Measurements from ENCODE around the gene ZNF213.
"Not testable (repeated sequence)": the region's sequence is repeated elsewhere in the genome, so short reads cannot be mapped to it uniquely, and the experiment has no call there.

Gene ZNF213

GRCh38 chr16:3148256-3149192 lies 13.7 kb downstream of the ZNF213 start:
- DNase-seq, result no peak

GRCh38 chr16:3149193-3149530 lies 14.3 kb downstream of the ZNF213 start:
- no peak for DNase-seq

DNA sequence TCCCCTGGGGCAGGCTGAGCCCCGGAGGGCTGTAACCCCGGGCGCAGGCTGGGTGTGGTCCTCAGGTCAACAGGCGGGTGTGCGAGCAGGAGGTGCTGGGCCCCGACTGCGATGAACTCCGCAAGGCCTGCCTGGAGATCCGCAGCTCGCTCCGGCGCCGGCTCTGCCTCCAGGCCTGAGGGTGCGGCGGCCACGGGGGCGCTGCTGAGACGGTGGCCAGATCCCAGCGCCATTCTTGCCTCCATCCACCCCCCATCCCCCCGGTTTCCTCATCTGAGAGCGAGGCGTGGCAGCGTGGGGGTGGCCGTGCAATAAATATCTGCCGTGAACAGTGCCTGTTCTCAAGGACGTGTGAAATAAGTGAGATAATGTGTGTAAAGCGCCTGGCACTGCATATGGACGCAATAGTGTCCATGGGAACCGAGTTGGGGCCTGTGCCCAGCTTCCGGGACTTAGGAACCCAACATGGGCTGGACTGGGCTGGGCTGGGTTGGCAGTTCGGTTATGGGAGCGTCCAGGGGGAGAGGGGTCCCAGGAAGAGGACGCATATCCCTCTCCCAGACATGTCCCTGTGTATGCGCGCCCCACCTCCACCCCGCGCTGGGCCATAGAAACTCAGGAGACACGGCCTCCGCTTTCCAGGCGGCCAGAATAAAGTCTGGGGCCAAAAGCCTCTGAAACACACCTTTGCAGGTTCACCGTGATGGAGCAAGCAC lies 15.0 kb downstream of the ZNF213 start:
- DNase-seq, result peak; percentile 43 to 44

- peak; percentile 96 to 100 for DNase-seq
Measured at GRCh38 chr16:3150346-3151218, 15.8 kb downstream of the ZNF213 start.

- DNase-seq, result no peak
Measured at GRCh38 chr16:3152027-3152276, 17.1 kb downstream of the ZNF213 start.

DNA sequence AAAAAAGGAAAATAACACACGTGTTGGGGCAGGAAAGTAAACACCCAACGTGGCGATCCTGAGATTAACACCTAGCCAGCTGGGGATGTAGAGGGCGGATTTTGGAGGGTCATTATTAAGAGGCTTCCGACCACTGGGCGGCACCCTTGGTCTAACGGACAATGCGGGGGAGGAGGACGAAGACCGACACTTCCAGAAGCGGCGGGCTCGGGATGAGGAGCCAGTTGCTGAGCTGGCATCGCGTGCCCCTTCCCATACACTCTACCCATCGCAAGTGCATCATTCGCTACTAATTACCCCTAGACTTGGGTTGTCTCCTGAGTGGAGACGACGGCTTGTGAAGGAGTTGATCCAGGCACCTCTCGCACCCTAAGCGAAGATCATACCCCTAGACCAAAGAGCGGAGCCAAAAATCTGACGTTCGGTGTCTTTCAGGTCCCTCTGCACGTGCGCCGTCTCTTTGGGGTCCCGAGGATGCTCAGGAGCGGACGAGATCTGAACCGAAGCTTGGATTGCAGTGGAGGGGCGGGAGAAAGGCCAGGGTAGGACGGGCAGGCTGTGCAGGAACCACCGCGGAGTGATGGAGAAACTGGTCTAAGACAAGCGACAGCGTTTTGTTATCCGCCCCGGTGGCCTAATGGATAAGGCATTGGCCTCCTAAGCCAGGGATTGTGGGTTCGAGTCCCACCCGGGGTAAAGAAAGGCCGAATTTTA lies 17.6 kb downstream of the ZNF213 start:
- DNase-seq, result peak; percentile 70 to 84

GRCh38 chr16:3152991-3153368 lies 18.2 kb downstream of the ZNF213 start:
- no peak for DNase-seq

- DNase-seq, result no peak
Measured at GRCh38 chr16:3155181-3155580, 20.4 kb downstream of the ZNF213 start.

- DNase-seq, result no peak
Measured at GRCh38 chr16:3155972-3156371, 21.1 kb downstream of the ZNF213 start.

GRCh38 chr16:3157229-3158025 lies 22.6 kb downstream of the ZNF213 start:
- DNase-seq, result peak; percentile 37 to 52

- DNase-seq, result no peak
Measured at GRCh38 chr16:3158026-3158509, 23.2 kb downstream of the ZNF213 start.

- peak; percentile 96 for DNase-seq
Measured at GRCh38 chr16:3158510-3159314, 23.9 kb downstream of the ZNF213 start.

DNA sequence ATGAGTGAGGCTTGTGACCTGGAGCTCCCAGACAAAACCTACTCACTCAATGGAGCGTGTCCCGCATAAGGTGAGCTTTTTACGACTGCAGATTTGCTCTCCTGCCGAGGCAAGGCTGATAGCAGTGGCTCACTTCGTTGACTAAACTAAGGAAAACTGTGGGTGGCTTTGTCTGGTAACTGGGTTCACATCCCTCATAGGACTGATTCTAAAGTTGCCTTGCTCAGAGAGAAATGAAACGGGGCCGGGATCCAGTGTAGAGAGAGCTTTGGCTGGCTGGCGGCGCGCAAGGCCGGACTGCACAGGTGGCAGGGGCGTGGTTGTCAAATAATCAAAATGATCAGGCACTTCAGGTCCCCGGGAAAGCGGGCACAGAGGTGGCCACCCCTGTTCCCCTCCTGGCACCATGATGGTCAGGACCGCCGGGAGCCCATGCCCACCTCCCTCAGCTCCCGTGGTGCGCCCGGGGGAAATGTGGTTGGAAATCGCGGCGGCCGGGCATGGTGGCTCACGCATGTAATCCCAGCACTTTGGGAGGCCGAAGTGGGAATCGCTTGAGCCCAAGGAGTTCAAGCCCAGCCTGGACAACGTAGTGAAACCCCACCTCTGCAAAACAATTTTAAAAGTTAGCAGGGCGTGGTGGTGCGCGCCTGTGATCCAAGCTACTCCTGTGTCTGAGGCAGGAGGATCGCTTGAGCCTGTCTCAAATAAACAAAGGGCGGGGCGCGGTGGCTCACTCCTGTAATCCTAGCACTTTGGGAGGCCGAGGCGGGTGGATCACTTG lies 26.6 kb downstream of the ZNF213 start:
- no peak for DNase-seq

DNA sequence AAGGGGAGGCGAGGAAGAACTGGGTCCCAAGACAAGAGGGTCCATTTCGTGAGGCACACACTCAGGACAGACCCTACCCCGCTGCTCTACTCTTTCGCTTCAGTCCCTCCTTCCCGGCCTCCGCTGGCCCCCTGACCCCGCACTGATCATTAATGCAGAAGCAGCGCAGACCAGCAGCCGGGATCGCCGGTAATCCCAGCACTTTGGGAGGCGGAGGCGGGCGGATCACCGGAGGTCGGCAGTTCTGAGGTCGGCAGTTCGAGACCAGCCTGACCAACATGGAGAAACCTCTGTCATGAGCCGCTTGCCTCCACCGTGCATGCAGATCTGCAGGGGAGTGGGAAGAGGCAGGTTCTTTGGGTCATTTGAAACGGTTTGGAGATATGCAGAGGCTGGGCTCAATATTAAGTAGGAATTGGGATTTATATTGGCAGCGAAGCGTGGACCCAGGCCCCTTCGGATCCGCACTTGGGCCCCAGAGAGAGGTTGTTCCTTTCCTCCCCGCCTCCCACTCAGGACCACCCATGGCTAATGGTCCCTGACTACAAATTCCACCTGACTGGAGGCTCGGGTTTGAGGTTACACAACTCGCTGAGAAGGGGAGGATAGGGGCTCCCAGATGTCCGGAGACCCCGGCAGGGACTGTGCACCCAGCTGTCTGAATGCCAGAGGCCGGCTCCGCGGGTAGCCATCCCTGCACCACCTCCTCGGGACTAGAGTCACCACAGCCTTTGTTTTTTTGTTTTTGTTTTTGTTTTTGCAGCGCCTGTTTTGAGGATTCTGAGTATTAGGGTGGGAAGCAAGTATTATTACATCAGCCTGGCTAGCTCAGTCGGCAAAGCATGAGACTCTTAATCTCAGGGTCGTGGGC lies 29.5 kb downstream of the ZNF213 start:
- no peak for DNase-seq

DNA sequence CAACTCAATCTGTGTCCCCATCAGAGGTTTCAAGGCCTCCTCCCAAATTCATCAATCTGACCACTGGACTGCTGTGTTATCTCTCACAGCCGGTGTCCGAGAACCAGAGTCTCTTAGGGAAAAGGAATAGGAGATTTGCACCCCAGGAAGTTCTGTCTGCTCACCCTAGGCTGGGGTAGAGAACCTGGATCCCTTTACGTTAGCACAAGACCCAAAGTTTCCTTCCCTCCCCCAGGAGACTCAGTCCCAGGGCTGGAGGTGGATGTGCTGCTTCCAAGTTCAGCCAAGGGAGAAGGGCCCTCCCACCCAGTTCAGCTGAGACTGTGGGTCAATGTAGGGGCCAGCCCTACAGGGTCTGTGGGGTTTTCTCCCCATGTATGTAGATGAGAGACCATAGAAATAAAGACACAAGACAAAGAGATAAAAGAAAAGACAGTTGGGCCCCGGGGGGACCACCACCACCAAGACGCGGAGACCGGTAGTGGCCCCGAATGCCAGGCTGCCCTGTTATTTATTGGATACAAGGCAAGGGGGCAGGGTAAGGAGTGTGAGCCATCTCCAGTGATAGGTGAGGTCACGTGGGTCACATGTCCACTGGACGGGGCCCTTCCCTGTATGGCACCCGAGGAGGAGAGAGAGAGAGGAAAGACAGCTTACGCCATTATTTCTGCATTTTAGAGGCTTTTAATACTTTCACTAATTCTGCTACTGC lies 30.4 kb downstream of the ZNF213 start:
- no peak for DNase-seq

- no peak for DNase-seq
Measured at GRCh38 chr16:3166505-3166886, 31.7 kb downstream of the ZNF213 start.

DNA sequence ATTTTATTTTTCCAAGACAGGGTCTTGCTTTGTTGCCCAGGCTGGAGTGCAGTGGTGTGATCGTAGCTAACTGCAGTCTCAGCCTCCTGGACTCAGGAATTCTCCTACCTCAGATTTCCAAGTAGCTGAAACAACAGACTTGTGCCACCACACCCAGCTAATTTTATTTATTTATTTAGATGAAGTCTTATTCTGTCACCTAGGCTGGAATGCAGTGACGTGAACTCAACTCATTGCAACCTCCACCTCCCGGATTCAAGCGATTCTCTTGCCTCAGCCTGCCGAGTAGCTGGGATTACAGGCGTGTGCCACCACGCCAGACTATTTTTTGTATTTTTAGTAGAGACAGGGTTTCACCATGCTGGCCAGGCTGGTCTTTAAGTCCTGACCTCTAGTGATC lies 33.9 kb downstream of the ZNF213 start:
- DNase-seq, result not testable (repeated sequence)

DNA sequence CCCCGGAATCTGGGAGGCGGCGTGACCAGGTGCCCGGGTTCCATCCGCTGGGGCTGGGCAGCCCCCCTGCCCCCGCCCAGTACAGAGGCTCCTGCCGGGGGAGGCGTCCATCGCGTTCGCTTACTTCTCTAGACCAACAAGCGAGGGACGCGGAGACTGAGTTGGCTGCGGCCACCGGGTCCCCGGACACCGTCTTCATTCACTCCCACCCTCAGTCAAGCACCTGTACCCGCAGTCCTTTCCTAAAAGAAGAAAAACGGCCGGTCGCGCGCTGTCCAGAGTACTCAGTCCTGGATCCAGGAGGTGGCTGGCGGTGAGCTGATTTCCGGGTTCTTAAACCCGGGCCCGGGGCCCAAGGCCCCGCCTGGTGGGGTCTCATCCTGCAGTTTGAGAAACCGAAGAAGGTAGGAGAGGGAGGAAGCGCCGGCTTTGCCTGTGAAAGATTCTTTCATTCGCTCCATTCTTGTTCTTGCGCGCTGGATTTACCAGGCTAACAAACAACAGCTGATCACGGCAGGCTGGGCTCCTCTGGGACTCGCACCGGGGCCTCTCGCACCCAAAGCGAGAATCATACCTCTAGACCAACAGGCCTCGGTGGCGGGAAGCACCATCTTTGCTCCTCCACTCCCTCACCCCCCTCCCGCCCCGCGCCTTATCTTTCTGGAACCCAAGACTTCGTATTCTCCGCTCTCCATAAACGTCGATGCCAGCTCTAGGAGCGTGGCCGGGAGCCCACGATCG lies 35.8 kb downstream of the ZNF213 start:
- DNase-seq, result no peak
